Measurements from ENCODE around the gene LGI4. TPM values are rescaled to one million over a fixed set of nuclear protein-coding genes. Genes with fewer than 3 reads are reported as not detected.

Gene LGI4
- total and polyA plus RNA-seq, 3 experiments from 2014 or later, result 0.18 TPM; not detected in 2

DNA sequence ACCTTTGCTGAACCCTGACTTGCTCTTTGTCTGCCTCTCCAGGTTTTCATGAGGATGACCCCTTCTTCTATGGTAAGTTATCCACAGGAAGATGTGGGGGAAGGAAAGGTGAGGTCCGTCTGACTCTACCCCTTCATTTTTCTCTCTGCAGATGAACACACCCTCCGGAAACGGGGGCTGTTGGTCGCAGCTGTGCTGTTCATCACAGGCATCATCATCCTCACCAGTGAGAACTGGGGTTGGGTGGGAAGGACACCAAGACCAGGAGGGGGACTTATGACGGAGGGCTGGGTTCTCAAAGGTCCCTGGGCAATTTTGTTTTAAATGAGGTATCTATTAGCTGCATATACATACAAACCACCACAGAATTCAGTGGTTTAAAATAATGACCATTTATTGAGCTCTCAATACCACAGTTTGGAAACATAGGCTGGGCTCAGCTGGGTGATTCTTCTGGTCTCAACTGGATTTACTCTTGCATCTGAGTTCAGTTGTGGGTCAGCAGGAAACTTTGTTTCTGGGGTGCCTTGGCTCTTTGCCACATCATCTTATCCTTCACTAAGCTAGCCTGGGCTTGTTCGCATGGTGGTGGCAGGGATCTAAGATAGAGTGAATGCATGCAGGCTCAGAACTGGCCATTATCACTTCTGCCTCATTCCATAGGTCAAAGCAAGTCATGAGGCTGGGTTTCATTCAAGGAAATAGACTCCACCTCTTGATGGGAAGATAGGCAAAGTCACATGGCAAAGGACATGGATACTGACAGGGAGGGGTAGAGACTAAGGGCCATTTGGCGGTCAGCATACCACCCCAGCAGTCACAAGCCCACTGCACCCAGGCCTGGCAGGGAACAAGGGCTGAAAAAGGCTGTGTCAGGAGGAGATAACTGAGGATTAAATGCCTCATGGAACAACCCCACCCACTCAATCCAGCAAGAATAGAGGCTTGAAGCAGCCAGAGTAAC lies 31.5 kb upstream of the LGI4 start:
- Mint-ChIP-seq H3K4me1 (peaks cover 29 to 55% (median 50%) of the 10 kb centered on the region in 3 donors), H3K4me3 (peak overlapping the region in 2 of 7 donors; percentile 9 to 34), H3K27me3 (peaks cover 0 to 2% of the 10 kb centered on the region in 2 donors), H3K27ac (peak overlapping the region; percentile 72 to 94 (median 90)), H3K9me3 (peaks cover 0 to 14% (median 5%) of the 10 kb centered on the region in 5 donors), H3K36me3 (peaks cover 40 to 92% (median 43%) of the 10 kb centered on the region in 3 donors)
- POLR2A ChIA-PET, result no interaction called here
- Histone ChIP-seq H3K4me1 (ENCODE audit: insufficient read depth, low read length) (peaks cover 23% of the 10 kb centered on the region), H3K36me3 (ENCODE audit: insufficient read depth, low read length) (peaks cover 63% of the 10 kb centered on the region), H3K27ac (ENCODE audit: low read depth, low read length) (peak overlapping the region; percentile 18), H3K4me3 (ENCODE audit: low read length) (peak overlapping the region; percentile 0), H3K27me3 (ENCODE audit: insufficient read depth, low read length, poor library complexity, severe bottlenecking) (no peaks in the 10 kb centered on the region), H3K9me3 (ENCODE audit: low read length) (peaks cover 8% of the 10 kb centered on the region)
- no peak for DNase-seq
- CTCF ChIA-PET, result interaction anchor here (0.9 to 1.5 kb wide), 3 partner anchors 12 to 122 kb away, joined by 3 to 4 read pairs (median 3); partner anchors contain the start of gene FXYD5

DNA sequence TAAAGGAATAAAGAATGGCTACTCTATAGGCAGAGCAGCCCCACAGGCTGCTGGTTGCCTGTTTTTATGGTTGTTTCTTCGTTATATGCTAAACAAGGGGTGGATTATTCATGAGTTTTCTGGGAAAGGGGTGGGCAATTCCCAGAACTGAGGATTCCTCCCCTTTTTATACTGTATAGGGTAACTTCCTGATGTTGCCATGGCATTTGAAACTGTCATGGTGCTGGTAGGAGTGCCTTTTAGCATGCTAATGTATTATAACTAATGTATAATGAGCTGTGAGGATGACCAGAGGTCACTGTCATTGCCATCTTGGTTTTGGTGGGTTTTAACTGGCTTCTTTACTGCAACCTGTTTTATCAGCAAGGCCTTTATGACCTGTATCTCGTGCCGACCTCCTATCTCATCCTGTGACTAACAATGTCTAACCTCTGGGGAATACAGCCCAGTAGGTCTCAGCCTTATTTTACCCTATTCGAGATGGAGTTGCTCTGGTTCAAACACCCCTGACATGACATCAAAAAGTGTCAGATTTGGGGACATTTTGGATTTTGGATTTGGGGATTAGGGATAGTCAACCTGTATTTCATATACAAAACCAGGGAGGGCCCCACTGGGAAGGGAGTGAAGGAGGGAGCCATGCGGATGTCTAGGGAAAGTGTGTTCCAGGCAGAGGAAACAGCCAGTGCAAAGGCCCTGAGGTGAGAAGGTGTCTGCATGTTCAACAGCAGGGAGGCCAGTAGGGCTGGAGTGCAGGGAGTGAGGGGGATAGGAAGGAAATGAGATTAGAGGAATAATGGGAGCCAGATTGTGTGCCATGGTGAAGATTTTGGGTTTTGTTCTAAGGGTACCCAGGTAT lies 30.6 kb upstream of the LGI4 start:
- Histone ChIP-seq H3K27ac (ENCODE audit: low read depth, low read length) (peak overlapping the region; percentile 18), H3K9me3 (ENCODE audit: low read length) (peaks cover 8% of the 10 kb centered on the region), H3K27me3 (ENCODE audit: insufficient read depth, low read length, poor library complexity, severe bottlenecking) (no peaks in the 10 kb centered on the region), H3K4me1 (ENCODE audit: insufficient read depth, low read length) (peaks cover 23% of the 10 kb centered on the region), H3K4me3 (ENCODE audit: low read length) (peak overlapping the region; percentile 0), H3K36me3 (ENCODE audit: insufficient read depth, low read length) (peaks cover 72% of the 10 kb centered on the region)
- peaks cover 0 to 14% (median 5%) of the 10 kb centered on the region in 5 donors for H3K9me3 Mint-ChIP-seq
- peaks cover 44 to 96% (median 51%) of the 10 kb centered on the region in 3 donors for H3K36me3 Mint-ChIP-seq
- ChIA-PET POLR2A (no interaction called here), CTCF (interaction anchor here (0.9 kb wide), 1 partner anchor 23 kb away, joined by 3 read pairs; no protein-coding TSS in a partner anchor)
- peak overlapping the region in 7 of 8 donors; percentile 19 to 80 (median 50) for H3K27ac Mint-ChIP-seq
- H3K4me3 Mint-ChIP-seq, result no peak overlapping the region
- H3K4me1 Mint-ChIP-seq, result peaks cover 30 to 59% (median 53%) of the 10 kb centered on the region in 3 donors
- DNase-seq, result no peak
- peaks cover 0 to 2% of the 10 kb centered on the region in 2 donors for H3K27me3 Mint-ChIP-seq

DNA sequence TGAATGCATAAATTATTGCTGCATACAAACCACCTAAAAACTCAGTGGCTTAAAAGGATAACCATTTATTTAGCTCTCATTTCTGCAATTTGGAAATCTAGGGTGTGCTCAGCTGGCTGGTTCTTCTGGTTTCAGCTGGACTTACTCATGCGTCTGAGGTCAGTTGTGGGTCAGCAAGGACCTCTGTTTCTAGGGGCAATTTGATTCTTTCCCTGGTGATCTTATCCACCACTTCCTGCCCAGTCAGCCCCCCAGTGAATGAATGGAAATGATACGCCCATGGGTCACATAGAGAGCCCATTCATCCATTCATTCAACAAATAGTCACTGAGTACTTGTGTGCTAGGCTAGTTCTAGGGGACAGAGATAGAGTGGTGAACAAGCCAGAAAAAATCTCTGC lies 29.6 kb upstream of the LGI4 start:
- CTCF ChIA-PET, result interaction anchor here (1.3 kb wide), 1 partner anchor 331 kb away, joined by 3 read pairs; no protein-coding TSS in a partner anchor
- Histone ChIP-seq H3K9me3 (ENCODE audit: low read length) (peaks cover 8% of the 10 kb centered on the region), H3K27me3 (ENCODE audit: insufficient read depth, low read length, poor library complexity, severe bottlenecking) (no peaks in the 10 kb centered on the region), H3K27ac (ENCODE audit: low read depth, low read length) (no peak overlapping the region), H3K4me1 (ENCODE audit: insufficient read depth, low read length) (peaks cover 23% of the 10 kb centered on the region), H3K36me3 (ENCODE audit: insufficient read depth, low read length) (peaks cover 75% of the 10 kb centered on the region), H3K4me3 (ENCODE audit: low read length) (no peak overlapping the region)
- DNase-seq, result no peak
- Mint-ChIP-seq H3K9me3 (peaks cover 0 to 14% (median 5%) of the 10 kb centered on the region in 5 donors), H3K27ac (peak overlapping the region in 7 of 8 donors; percentile 31 to 83 (median 54)), H3K4me1 (peaks cover 31 to 61% (median 55%) of the 10 kb centered on the region in 3 donors), H3K4me3 (no peak overlapping the region), H3K36me3 (peaks cover 46 to 96% (median 53%) of the 10 kb centered on the region in 3 donors), H3K27me3 (peaks cover 0 to 2% of the 10 kb centered on the region in 2 donors)
- POLR2A ChIA-PET, result no interaction called here

DNA sequence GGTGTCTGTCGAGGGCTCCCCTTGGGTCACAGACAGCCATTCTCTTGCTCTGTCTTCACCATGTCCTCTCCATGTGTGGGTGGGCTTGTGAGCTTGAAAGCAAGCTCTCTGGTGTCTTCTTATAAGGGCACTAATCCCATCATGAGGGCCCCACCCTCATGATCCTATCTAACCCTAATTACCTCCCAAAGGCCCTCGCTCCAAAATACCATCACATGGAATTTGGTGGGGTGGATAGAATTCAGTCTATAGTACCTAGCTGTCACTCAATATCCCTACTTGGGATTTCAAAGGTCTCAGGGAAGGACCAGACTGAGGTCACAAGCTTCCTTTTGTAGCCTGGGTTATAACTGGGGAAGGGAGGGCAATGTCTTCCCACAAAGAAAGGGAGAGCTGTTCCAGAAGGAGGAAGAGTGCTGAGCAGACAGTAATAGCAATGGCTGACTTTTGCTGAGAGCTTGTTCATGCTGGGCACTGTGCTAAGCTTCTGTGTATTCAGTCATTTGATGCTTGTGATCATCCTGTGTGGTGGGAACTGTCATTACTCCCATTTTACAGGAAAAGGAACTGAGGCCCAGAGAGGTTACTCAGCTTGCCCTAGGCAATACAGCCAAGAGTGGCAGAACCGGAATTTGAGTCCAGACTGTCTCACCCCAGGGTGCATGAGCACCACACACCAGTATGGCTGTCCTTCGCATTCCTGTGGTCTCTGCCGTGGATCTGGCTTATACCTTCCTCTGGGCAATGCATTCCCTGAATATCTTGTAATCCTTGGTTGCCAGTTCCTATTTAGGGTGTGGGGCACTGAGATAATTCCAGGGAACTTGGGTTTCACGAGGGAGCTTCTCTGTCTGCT lies 27.8 kb upstream of the LGI4 start:
- Mint-ChIP-seq H3K4me1 (peaks cover 43 to 64% (median 64%) of the 10 kb centered on the region in 3 donors), H3K4me3 (no peak overlapping the region), H3K27ac (peak overlapping the region; percentile 44 to 88 (median 63)), H3K27me3 (peaks cover 0 to 2% of the 10 kb centered on the region in 2 donors), H3K9me3 (peaks cover 0 to 14% (median 5%) of the 10 kb centered on the region in 5 donors), H3K36me3 (peaks cover 58 to 99% (median 58%) of the 10 kb centered on the region in 3 donors)
- CTCF ChIA-PET, result interaction anchor here (0.7 to 1.8 kb wide), 4 partner anchors 9 to 78 kb away, joined by 3 to 5 read pairs (median 4); partner anchors contain the start of gene FXYD5
- Histone ChIP-seq H3K9me3 (ENCODE audit: low read length) (peaks cover 8% of the 10 kb centered on the region), H3K27me3 (ENCODE audit: insufficient read depth, low read length, poor library complexity, severe bottlenecking) (no peaks in the 10 kb centered on the region), H3K4me1 (ENCODE audit: insufficient read depth, low read length) (peaks cover 22% of the 10 kb centered on the region), H3K36me3 (ENCODE audit: insufficient read depth, low read length) (peaks cover 84% of the 10 kb centered on the region), H3K27ac (ENCODE audit: low read depth, low read length) (no peak overlapping the region), H3K4me3 (ENCODE audit: low read length) (no peak overlapping the region)
- DNase-seq, result no peak
- POLR2A ChIA-PET, result no interaction called here

DNA sequence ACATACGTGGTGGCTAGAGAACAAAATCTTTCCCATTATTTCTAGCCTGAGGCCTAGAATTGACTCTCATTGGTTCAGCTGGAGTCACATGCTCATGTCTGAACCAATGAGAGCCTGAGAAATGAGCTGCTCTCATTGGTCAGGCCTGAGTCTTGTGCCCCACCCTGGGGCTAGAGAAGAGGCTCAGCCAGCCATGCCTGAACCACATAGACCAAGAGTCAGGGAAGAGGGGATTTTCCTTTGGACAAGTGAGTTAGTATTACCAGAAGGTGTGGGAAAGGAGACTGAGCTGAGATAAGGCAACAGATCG lies 26.5 kb upstream of the LGI4 start:
- H3K4me3 ChIP-seq (ENCODE audit: low read length), result no peak overlapping the region
- no peak for DNase-seq
- Mint-ChIP-seq H3K4me3 (no peak overlapping the region), H3K9me3 (peaks cover 0 to 12% (median 5%) of the 10 kb centered on the region in 5 donors), H3K27me3 (peaks cover 0 to 2% of the 10 kb centered on the region in 2 donors), H3K4me1 (peaks cover 43 to 64% (median 62%) of the 10 kb centered on the region in 3 donors), H3K36me3 (peaks cover 55 to 99% (median 56%) of the 10 kb centered on the region in 3 donors), H3K27ac (peak overlapping the region in 5 of 8 donors; percentile 44 to 95 (median 75))
- no peak overlapping the region for H3K27ac ChIP-seq (ENCODE audit: low read depth, low read length)
- CTCF ChIA-PET, result no interaction called here
- peaks cover 89% of the 10 kb centered on the region for H3K36me3 ChIP-seq (ENCODE audit: insufficient read depth, low read length)
- POLR2A ChIA-PET, result interaction anchor here (1.3 kb wide), 1 partner anchor 20 kb away, joined by 3 read pairs; no protein-coding TSS in a partner anchor
- H3K4me1 ChIP-seq (ENCODE audit: insufficient read depth, low read length), result peaks cover 19% of the 10 kb centered on the region
- no peaks in the 10 kb centered on the region for H3K27me3 ChIP-seq (ENCODE audit: insufficient read depth, low read length, poor library complexity, severe bottlenecking)
- peaks cover 6% of the 10 kb centered on the region for H3K9me3 ChIP-seq (ENCODE audit: low read length)

DNA sequence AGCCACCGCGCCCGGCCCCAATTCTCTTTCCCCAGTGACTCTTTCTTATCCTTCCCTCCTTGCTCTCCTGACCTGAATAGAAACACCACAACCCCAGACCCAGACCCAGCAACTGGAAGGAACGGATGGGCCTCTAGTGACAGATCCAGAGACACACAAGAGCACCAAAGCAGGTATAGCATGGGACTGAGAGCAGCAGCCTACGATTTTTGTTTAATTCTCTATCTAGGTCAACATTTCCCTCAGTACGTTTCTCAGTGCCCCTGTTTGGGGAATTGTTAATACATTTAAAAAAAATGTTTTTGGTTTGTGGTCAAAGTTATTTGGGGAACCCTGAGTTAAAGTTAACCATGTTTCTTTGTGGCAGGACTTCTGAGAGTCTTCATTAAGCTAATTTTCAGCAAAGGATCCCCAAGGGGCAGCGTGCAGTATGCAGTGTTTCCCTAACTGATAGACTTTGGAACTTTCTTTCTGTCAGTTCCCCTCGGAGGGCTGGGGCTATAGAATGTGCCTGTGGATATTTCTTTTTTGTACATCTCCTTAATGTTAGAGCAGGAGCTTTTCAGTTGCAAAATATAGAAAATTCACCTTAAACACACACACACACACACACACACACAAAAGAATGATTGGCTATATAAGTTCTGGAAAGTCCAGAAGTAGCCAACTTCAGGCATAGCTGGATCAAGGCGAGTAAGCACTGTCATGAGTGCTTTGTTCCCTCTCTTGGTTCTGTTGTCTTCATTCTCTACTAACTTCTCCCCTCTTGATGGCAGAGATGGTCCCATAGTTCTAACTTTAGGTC lies 26.0 kb upstream of the LGI4 start:
- peaks cover 51 to 99% (median 53%) of the 10 kb centered on the region in 3 donors for H3K36me3 Mint-ChIP-seq
- Histone ChIP-seq H3K4me1 (ENCODE audit: insufficient read depth, low read length) (peaks cover 24% of the 10 kb centered on the region), H3K27me3 (ENCODE audit: insufficient read depth, low read length, poor library complexity, severe bottlenecking) (no peaks in the 10 kb centered on the region), H3K4me3 (ENCODE audit: low read length) (no peak overlapping the region), H3K36me3 (ENCODE audit: insufficient read depth, low read length) (peaks cover 83% of the 10 kb centered on the region), H3K9me3 (ENCODE audit: low read length) (peaks cover under 1% of the 10 kb centered on the region), H3K27ac (ENCODE audit: low read depth, low read length) (no peak overlapping the region)
- no peak for DNase-seq
- CTCF ChIA-PET, result interaction anchor here (1.4 kb wide), 1 partner anchor 19 kb away, joined by 3 read pairs; no protein-coding TSS in a partner anchor
- H3K27me3 Mint-ChIP-seq, result peaks cover 0 to 2% of the 10 kb centered on the region in 2 donors
- peaks cover 48 to 66% (median 62%) of the 10 kb centered on the region in 3 donors for H3K4me1 Mint-ChIP-seq
- POLR2A ChIA-PET, result interaction anchor here (1.3 kb wide), 1 partner anchor 20 kb away, joined by 3 read pairs; no protein-coding TSS in a partner anchor
- H3K9me3 Mint-ChIP-seq, result peaks cover 0 to 8% (median 2%) of the 10 kb centered on the region in 5 donors
- peak overlapping the region in 1 of 7 donors; percentile 51 for H3K4me3 Mint-ChIP-seq
- H3K27ac Mint-ChIP-seq, result peak overlapping the region in 5 of 8 donors; percentile 44 to 95 (median 75)
